HEK293 (cell line): ENCODE measurements around the gene SLC34A2.

Experiments used
- CTCF ChIA-PET: fragments of 350-600 bp; formaldehyde crosslinking; extraction: SDS; loops from one replicate; lab custom pipeline; 2021; ENCODE audit warnings: antibody characterized with exemption; lab: Yijun Ruan, JAX
- POLR2A ChIA-PET: fragments of 300-600 bp; formaldehyde crosslinking; extraction: SDS; loops from one replicate; lab custom pipeline; 2020; ENCODE audit warnings: antibody characterized with exemption, inconsistent platforms; lab: Yijun Ruan, JAX
- H3K27ac ChIP-seq: fragments of 200-500 bp; sonication (Bioruptor generic); 2 replicates; pipeline ENCODE4 v1.5.1; 2014; ENCODE audit warnings: low read depth, low read length, control low read depth, inconsistent platforms; ENCODE audit errors: extremely low read depth
- H3K36me3 ChIP-seq, 2 experiments: fragments of 200-500 bp in 1 of 2; sonication (Bioruptor generic) in 1 of 2; 1 replicate in 1 of 2; 2 replicates in 1 of 2; pipeline ENCODE4 v1.5.1; 2014 to 2017; ENCODE audit warnings: inconsistent platforms in 2 of 2, low read length in 2 of 2; ENCODE audit not compliant: control insufficient read depth in 2 of 2, insufficient read depth in 1 of 2
- H3K4me1 ChIP-seq: fragments of 200-500 bp; sonication (Bioruptor generic); 2 replicates; pipeline ENCODE4 v1.5.1; 2014; ENCODE audit warnings: mild to moderate bottlenecking, low read length, inconsistent platforms; ENCODE audit not compliant: control insufficient read depth, insufficient read depth
- H3K4me3 ChIP-seq: 2 replicates; pipeline ENCODE4 v1.5.1; 2011; ENCODE audit warnings: low read depth, mild to moderate bottlenecking, control low read depth, low read length, moderate library complexity
- H3K9me3 ChIP-seq: fragments of 200-500 bp; sonication (Bioruptor generic); 2 replicates; pipeline ENCODE4 v1.5.1; 2014; ENCODE audit warnings: low read depth, low read length, inconsistent platforms; ENCODE audit not compliant: control insufficient read depth, insufficient read depth
- AEBP2 ChIP-seq: fragments of 450-650 bp; formaldehyde crosslinking; IDR thresholded peaks from 2 replicates; pipeline ENCODE4 v1.5.1; 2016; ENCODE audit warnings: missing biosample characterization, missing genetic modification characterization, borderline replicate concordance
- CTCF ChIP-seq: fragments of 450-650 bp; formaldehyde crosslinking; IDR thresholded peaks from 2 replicates; pipeline ENCODE4 v1.5.1; 2016; ENCODE audit warnings: missing biosample characterization, missing genetic modification characterization
- ELK4 ChIP-seq: IDR thresholded peaks from 2 replicates; pipeline ENCODE4 v1.6.1; 2011; ENCODE audit warnings: mild to moderate bottlenecking, low read depth, low read length, borderline replicate concordance
- FEZF1 ChIP-seq: fragments of 450-650 bp; formaldehyde crosslinking; IDR thresholded peaks from 2 replicates; pipeline ENCODE4 v1.5.1; 2016; ENCODE audit warnings: missing biosample characterization, missing genetic modification characterization
- KLF7 ChIP-seq: fragments of 450-650 bp; formaldehyde crosslinking; IDR thresholded peaks from 2 replicates; pipeline ENCODE4 v1.5.1; 2016; ENCODE audit warnings: missing biosample characterization, missing genetic modification characterization, borderline replicate concordance
- PATZ1 ChIP-seq: fragments of 450-650 bp; formaldehyde crosslinking; IDR thresholded peaks from 2 replicates; pipeline ENCODE4 v1.5.1; 2016; ENCODE audit warnings: missing biosample characterization, missing genetic modification characterization
- PRDM6 ChIP-seq: fragments of 450-650 bp; formaldehyde crosslinking; IDR thresholded peaks from 2 replicates; pipeline ENCODE4 v1.5.1; 2017; ENCODE audit warnings: missing biosample characterization, missing genetic modification characterization
- SALL2 ChIP-seq: fragments of 450-650 bp; formaldehyde crosslinking; IDR thresholded peaks from 2 replicates; pipeline ENCODE4 v1.5.0; 2017; ENCODE audit warnings: missing biosample characterization, mild to moderate bottlenecking, missing genetic modification characterization, borderline replicate concordance
- SCRT2 ChIP-seq: fragments of 450-650 bp; formaldehyde crosslinking; IDR thresholded peaks from 2 replicates; pipeline ENCODE4 v1.5.1; 2016; ENCODE audit warnings: missing biosample characterization, missing genetic modification characterization
- SP2 ChIP-seq: fragments of 450-650 bp; formaldehyde crosslinking; IDR thresholded peaks from 2 replicates; pipeline ENCODE4 v1.5.1; 2016; ENCODE audit warnings: missing biosample characterization, missing genetic modification characterization
- ZBTB21 ChIP-seq: fragments of 450-650 bp; formaldehyde crosslinking; IDR thresholded peaks from 2 replicates; pipeline ENCODE4 v1.5.1; 2017; ENCODE audit warnings: missing biosample characterization, missing genetic modification characterization
- ZBTB49 ChIP-seq: fragments of 450-650 bp; formaldehyde crosslinking; IDR thresholded peaks from 2 replicates; pipeline ENCODE4 v1.5.1; 2016; ENCODE audit warnings: missing biosample characterization, missing genetic modification characterization, low read depth
- ZNF112 ChIP-seq: fragments of 450-650 bp; formaldehyde crosslinking; IDR thresholded peaks from 2 replicates; pipeline ENCODE4 v1.5.0; 2017; ENCODE audit warnings: missing biosample characterization, missing genetic modification characterization
- ZNF248 ChIP-seq: fragments of 450-650 bp; formaldehyde crosslinking; IDR thresholded peaks from 2 replicates; pipeline ENCODE4 v1.5.1; 2017; ENCODE audit warnings: missing biosample characterization, missing genetic modification characterization
- ZNF311 ChIP-seq: fragments of 450-650 bp; formaldehyde crosslinking; IDR thresholded peaks from 2 replicates; pipeline ENCODE4 v1.5.1; 2017; ENCODE audit warnings: missing biosample characterization, missing genetic modification characterization, borderline replicate concordance
- ZNF391 ChIP-seq: fragments of 450-650 bp; formaldehyde crosslinking; IDR thresholded peaks from 2 replicates; pipeline ENCODE4 v1.5.1; 2016; ENCODE audit warnings: low read depth, missing biosample characterization, missing genetic modification characterization, borderline replicate concordance
- ZNF416 ChIP-seq: fragments of 450-650 bp; formaldehyde crosslinking; IDR thresholded peaks from 2 replicates; pipeline ENCODE4 v1.5.1; 2016; ENCODE audit warnings: missing biosample characterization, missing genetic modification characterization
- ZNF426 ChIP-seq: fragments of 450-650 bp; formaldehyde crosslinking; IDR thresholded peaks from 2 replicates; pipeline ENCODE4 v1.5.1; 2017; ENCODE audit warnings: missing biosample characterization, missing genetic modification characterization, mild to moderate bottlenecking, inconsistent platforms, moderate library complexity
- ZNF488 ChIP-seq: fragments of 450-650 bp; formaldehyde crosslinking; IDR thresholded peaks from 2 replicates; pipeline ENCODE4 v1.5.1; 2016; ENCODE audit warnings: missing biosample characterization, missing genetic modification characterization
- ZNF558 ChIP-seq: fragments of 450-650 bp; formaldehyde crosslinking; IDR thresholded peaks from 2 replicates; pipeline ENCODE4 v1.5.1; 2016; ENCODE audit warnings: missing biosample characterization, missing genetic modification characterization
- ZNF600 ChIP-seq: fragments of 450-650 bp; formaldehyde crosslinking; IDR thresholded peaks from 2 replicates; pipeline ENCODE4 v1.5.1; 2016; ENCODE audit warnings: missing biosample characterization, missing genetic modification characterization
- ZNF654 ChIP-seq: fragments of 450-650 bp; formaldehyde crosslinking; IDR thresholded peaks from 2 replicates; pipeline ENCODE4 v1.5.1; 2016; ENCODE audit warnings: low read depth, missing biosample characterization, missing genetic modification characterization
- ZNF677 ChIP-seq: fragments of 450-650 bp; IDR thresholded peaks from 2 replicates; pipeline ENCODE4 v1.5.0; 2018; ENCODE audit warnings: missing biosample characterization, mild to moderate bottlenecking, missing genetic modification characterization, moderate library complexity
- ZNF777 ChIP-seq: fragments of 450-650 bp; formaldehyde crosslinking; IDR thresholded peaks from 2 replicates; pipeline ENCODE4 v1.5.1; 2017; ENCODE audit warnings: missing biosample characterization, missing genetic modification characterization, borderline replicate concordance
- ZXDB ChIP-seq: fragments of 450-650 bp; formaldehyde crosslinking; IDR thresholded peaks from 2 replicates; pipeline ENCODE4 v1.5.1; 2016; ENCODE audit warnings: missing biosample characterization, missing genetic modification characterization

SLC34A2 gene

GRCh38 chr4:25713812-25714211 is 58.2 kb downstream of the SLC34A2 start:
- H3K4me3 ChIP-seq: no peak overlapping the region
- no peaks in the 10 kb centered on the region; a peak in 1 of 3 replicates for H3K36me3 ChIP-seq
- no peak overlapping the region for H3K27ac ChIP-seq
- H3K9me3 ChIP-seq: no peaks in the 10 kb centered on the region
- CTCF ChIA-PET: interaction anchor here (0.7 kb wide), 1 partner anchor 244 kb away, joined by 3 read pairs; no protein-coding TSS in a partner anchor
- POLR2A ChIA-PET: interaction anchor here (0.7 kb wide), 1 partner anchor 19 kb away, joined by 3 read pairs; no protein-coding TSS in a partner anchor
- no peak for TF ChIP-seq ZNF558 (tag by site-specific recombination)
- TF ChIP-seq ZNF600 (tag by site-specific recombination): no peak
- TF ChIP-seq ELK4: no peak
- no peak for TF ChIP-seq PATZ1
- no peak for TF ChIP-seq ZNF416 (tag by site-specific recombination)
- TF ChIP-seq ZNF391: no peak
- TF ChIP-seq ZNF488 (tag by site-specific recombination): no peak
- TF ChIP-seq SALL2 (tag by site-specific recombination): no peak
- no peak for TF ChIP-seq FEZF1 (tag by site-specific recombination)
- no peak for TF ChIP-seq ZNF677 (tag by site-specific recombination)
- TF ChIP-seq ZNF311 (tag by site-specific recombination): no peak
- no peak for TF ChIP-seq PRDM6 (tag by site-specific recombination)
- no peak for TF ChIP-seq ZBTB49
- TF ChIP-seq KLF7 (tag by site-specific recombination): no peak
- no peak for TF ChIP-seq ZXDB (tag by site-specific recombination)
- no peak for TF ChIP-seq SP2
- no peaks in the 10 kb centered on the region for H3K4me1 ChIP-seq

- Histone ChIP-seq H3K4me3 (no peak overlapping the region), H3K36me3 (no peaks in the 10 kb centered on the region), H3K9me3 (no peaks in the 10 kb centered on the region), H3K4me1 (no peaks in the 10 kb centered on the region), H3K27ac (no peak overlapping the region)
- CTCF ChIA-PET: no interaction called here
- POLR2A ChIA-PET: no interaction called here
- TF ChIP-seq ZNF654 (tag by site-specific recombination) (no peak), AEBP2 (tag by site-specific recombination) (no peak), ZNF777 (no peak), SCRT2 (tag by site-specific recombination) (no peak), ZBTB21 (tag by site-specific recombination) (no peak), CTCF (tag by site-specific recombination) (no peak), ZXDB (tag by site-specific recombination) (no peak), ZNF248 (tag by site-specific recombination) (no peak), ZNF112 (tag by site-specific recombination) (no peak), ZNF426 (tag by site-specific recombination) (no peak)
Observed at GRCh38 chr4:25722964-25723363, 67.3 kb downstream of the SLC34A2 start.
